HCT116 (cell line): ENCODE results near the gene FGFBP2. TPM values are rescaled to one million over a fixed set of nuclear protein-coding genes. Genes with fewer than 3 reads are reported as not detected.

Experiments
- ATAC-seq: fragments of 200-7000 bp; cut with Tn5 transposase; 2 replicates; pipeline ENCODE4 v1.9.1; 2020; ENCODE audit warnings: mild to moderate bottlenecking, moderate library complexity
- BruUV-seq: library from RNA; stranded (reverse); fragments of 400-500 nt; replicated peaks from 2 replicates; lab custom pipeline; 2021; lab: Mats Ljungman, UMichigan
- CTCF ChIA-PET: fragments of 300-600 bp; sonication (Branson Sonifier 250); formaldehyde crosslinking; loops from one replicate; lab custom pipeline; 2021; ENCODE audit warnings: antibody characterized with exemption; lab: Charles Lee
- POLR2A ChIA-PET: fragments of 300-600, 350-600 bp; sonication (Branson Sonifier 250); formaldehyde crosslinking; loops from one replicate; lab custom pipeline; 2021; ENCODE audit warnings: antibody characterized with exemption; lab: Charles Lee
- RAD21 ChIA-PET, 2 experiments: fragments of 300-600 bp; sonication (Branson Sonifier 250); formaldehyde crosslinking; loops; one replicate each; lab custom pipeline; 2023; ENCODE audit warnings: low total read pairs in 2 of 2; ENCODE audit not compliant: uncharacterized antibody in 2 of 2, unreplicated experiment in 2 of 2, low non-redundant PET in 1 of 2; lab: Charles Lee
- DNase-seq: peaks from one replicate; pipeline ENCODE4 v3.0.0-alpha.2; 2010; ENCODE audit warnings: low read depth, low spot score
- H2AFZ ChIP-seq: fragments of 200-600 bp; shearing (Covaris generic), sonication (generic); 2 replicates; pipeline ENCODE4 v1.6.1; 2017; ENCODE audit warnings: low read depth, mixed run types, mixed read lengths, antibody characterized with exemption, low read length; ENCODE audit not compliant: poor library complexity, severe bottlenecking
- H3K27ac ChIP-seq: 2 replicates; pipeline ENCODE4 v1.5.1; 2012; ENCODE audit warnings: low read depth, low read length
- H3K27me3 ChIP-seq: fragments of 200-600 bp; sonication (generic); 2 replicates; pipeline ENCODE4 v1.6.1; 2016; ENCODE audit warnings: mixed run types, low read length, mixed read lengths; ENCODE audit not compliant: insufficient read depth
- H3K36me3 ChIP-seq, 2 experiments: fragments of 200-500 bp in 1 of 2; fragments of 200-600 bp in 1 of 2; sonication (Bioruptor generic) in 1 of 2; sonication (generic) in 1 of 2; 2 replicates each; pipeline versions ENCODE4 v1.5.1 to v1.6.1; 2014 to 2016; ENCODE audit warnings: low read length in 2 of 2, inconsistent platforms in 1 of 2, mixed read lengths in 1 of 2, mixed run types in 1 of 2; ENCODE audit not compliant: insufficient read depth in 2 of 2, control insufficient read depth in 1 of 2
- H3K4me1 ChIP-seq, 2 experiments: fragments of 200-600 bp in 1 of 2; sonication (generic) in 1 of 2; 2 replicates each; pipeline versions ENCODE4 v1.5.1 to v1.6.1; 2012 to 2017; ENCODE audit warnings: low read length in 2 of 2, inconsistent platforms in 1 of 2, mild to moderate bottlenecking in 1 of 2, mixed read lengths in 1 of 2, mixed run types in 1 of 2, moderate library complexity in 1 of 2; ENCODE audit not compliant: insufficient read depth in 2 of 2, control insufficient read depth in 1 of 2
- H3K4me2 ChIP-seq: fragments of 200-600 bp; sonication (generic); 2 replicates; pipeline ENCODE4 v1.6.1; 2017; ENCODE audit warnings: mixed run types, low read length, mixed read lengths
- H3K4me3 ChIP-seq, 2 experiments: fragments of 200-600 bp in 1 of 2; sonication (generic) in 1 of 2; replicated peaks in 1 of 2; 2 replicates each; pipeline ENCODE4 v1.5.1; 2011 to 2016; ENCODE audit warnings: low read length in 2 of 2, control low read depth in 1 of 2, low read depth in 1 of 2, mild to moderate bottlenecking in 1 of 2, mixed read lengths in 1 of 2, mixed run types in 1 of 2
- H3K79me2 ChIP-seq: fragments of 200-600 bp; sonication (generic); 2 replicates; pipeline ENCODE4 v1.6.1; 2017; ENCODE audit warnings: mild to moderate bottlenecking, mixed run types, low read length, moderate library complexity, mixed read lengths; ENCODE audit not compliant: insufficient read depth
- H3K9ac ChIP-seq: fragments of 200-600 bp; sonication (generic); 2 replicates; pipeline ENCODE4 v1.6.1; 2016; ENCODE audit warnings: low read length, mixed read lengths
- H3K9me2 ChIP-seq: fragments of 200-600 bp; sonication (generic), shearing (Covaris generic); 2 replicates; pipeline ENCODE4 v1.6.1; 2017; ENCODE audit warnings: mixed run types, mild to moderate bottlenecking, moderate library complexity; ENCODE audit not compliant: insufficient read depth
- H3K9me3 ChIP-seq, 2 experiments: fragments of 200-500 bp in 1 of 2; fragments of 200-600 bp in 1 of 2; sonication (Bioruptor generic) in 1 of 2; sonication (generic) in 1 of 2; 2 replicates each; pipeline ENCODE4 v1.6.1; 2014 to 2017; ENCODE audit warnings: low read length in 2 of 2, mixed read lengths in 2 of 2, inconsistent platforms in 1 of 2, low read depth in 1 of 2, mild to moderate bottlenecking in 1 of 2, mixed run types in 1 of 2, moderate library complexity in 1 of 2; ENCODE audit not compliant: control insufficient read depth in 1 of 2, insufficient read depth in 1 of 2
- H4K20me1 ChIP-seq: fragments of 200-600 bp; sonication (generic), shearing (Covaris generic); 2 replicates; pipeline ENCODE4 v1.6.1; 2017; ENCODE audit warnings: mixed run types, mild to moderate bottlenecking, moderate library complexity; ENCODE audit not compliant: insufficient read depth
- CBX3 ChIP-seq: IDR thresholded peaks from 2 replicates; pipeline ENCODE4 v1.6.1; 2012; ENCODE audit warnings: low read depth
- ELF1 ChIP-seq: IDR thresholded peaks from 2 replicates; pipeline ENCODE4 v1.6.1; 2012; ENCODE audit warnings: low read depth, borderline replicate concordance
- EZH2 ChIP-seq: fragments of 200-600 bp; sonication (generic); IDR thresholded peaks from 2 replicates; pipeline ENCODE4 v1.6.1; 2017; ENCODE audit warnings: antibody characterized with exemption, mixed run types
- EZH2phosphoT487 ChIP-seq: fragments of 200-600 bp; IDR thresholded peaks from 2 replicates; pipeline ENCODE4 v1.6.1; 2018; ENCODE audit warnings: antibody characterized with exemption, borderline replicate concordance
- FOSL1 ChIP-seq: IDR thresholded peaks from 2 replicates; pipeline ENCODE4 v1.6.1; 2012; ENCODE audit warnings: low read depth
- JUND ChIP-seq: IDR thresholded peaks from 2 replicates; pipeline ENCODE4 v1.6.1; 2012
- MAX ChIP-seq: IDR thresholded peaks from 2 replicates; pipeline ENCODE4 v1.6.1; 2012
- POLR2AphosphoS5 ChIP-seq: IDR thresholded peaks from 2 replicates; pipeline ENCODE4 v1.6.1; 2011; ENCODE audit warnings: mild to moderate bottlenecking, low read depth, low read length, moderate library complexity
- RAD21 ChIP-seq: IDR thresholded peaks from 2 replicates; pipeline ENCODE4 v1.6.1; 2012; ENCODE audit warnings: low read depth, mild to moderate bottlenecking
- SIN3A ChIP-seq: IDR thresholded peaks from 2 replicates; pipeline ENCODE4 v1.6.1; 2012; ENCODE audit warnings: low read depth
- SP1 ChIP-seq: IDR thresholded peaks from 2 replicates; pipeline ENCODE4 v1.6.1; 2012; ENCODE audit warnings: low read depth
- SRF ChIP-seq: IDR thresholded peaks from 2 replicates; pipeline ENCODE4 v1.6.1; 2012; ENCODE audit warnings: low read depth
- TCF7L2 ChIP-seq: IDR thresholded peaks from 2 replicates; pipeline ENCODE4 v1.7.0; 2011; ENCODE audit warnings: borderline replicate concordance, inconsistent platforms; ENCODE audit not compliant: insufficient read depth, insufficient read length; ENCODE audit errors: extremely low read depth
- ZNF274 ChIP-seq: fragments of 200-500 bp; sonication (Bioruptor generic); IDR thresholded peaks from 2 replicates; pipeline ENCODE4 v1.6.1; 2014; ENCODE audit warnings: mild to moderate bottlenecking, low read depth, low read length, inconsistent platforms
- intact Hi-C: fragments of 100-400 bp; cut with micrococcal nuclease; formaldehyde crosslinking; loops from 2 replicates; pipeline ENCODE4 v1.10.0; 2022
- total RNA-seq: library from RNA; stranded (reverse); gene quantifications from one replicate; pipeline ENCODE4 v1.2.1, GENCODE V29; 2021; ENCODE audit not compliant: unreplicated experiment
- TF ChIP-seq, protein P1 (sequence below): IDR thresholded peaks from 2 replicates; pipeline ENCODE4 v1.6.1; 2012; ENCODE audit warnings: low read depth

FGFBP2 gene
- total RNA-seq, 1 experiment from 2014 or later = not detected

DNA sequence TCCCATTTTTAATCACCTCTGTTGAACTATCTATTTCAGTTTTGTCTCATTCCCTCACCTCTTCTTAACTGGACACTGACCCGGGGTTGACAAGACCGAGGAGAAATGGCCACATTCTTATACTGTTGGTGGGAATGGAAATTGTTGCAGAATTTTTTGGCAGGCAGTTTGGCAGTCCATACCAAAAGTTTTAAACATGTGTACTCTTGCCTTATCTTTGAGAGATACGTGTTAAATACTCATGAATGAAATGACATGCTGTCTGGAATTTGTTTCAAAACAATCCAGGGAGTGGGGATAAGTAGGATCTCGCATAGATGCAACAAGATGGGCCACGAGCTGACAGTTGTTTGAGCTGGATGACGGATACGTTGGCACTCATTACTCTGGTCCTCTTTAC is 36.5 kb downstream of the FGFBP2 start:
- Histone ChIP-seq H4K20me1 (no peaks in the 10 kb centered on the region), H3K27me3 (no peaks in the 10 kb centered on the region), H3K4me1 (peaks cover 3 to 13% of the 10 kb centered on the region in 2 experiments), H3K9me3 (no peaks in the 10 kb centered on the region), H3K36me3 (no peaks in the 10 kb centered on the region), H2AFZ (no peak overlapping the region), H3K27ac (no peak overlapping the region), H3K4me2 (no peak overlapping the region), H3K4me3 (no peak overlapping the region), H3K9ac (no peak overlapping the region)
- BruUV-seq = no TSS peak
- ChIA-PET CTCF (interaction anchor here (1.5 kb wide), 1 partner anchor 44 kb away, joined by 6 read pairs; no protein-coding TSS in a partner anchor), POLR2A (no interaction called here), RAD21 (no interaction called here)
- intact Hi-C loops = no loop called here
- DNase-seq (no peak), ATAC-seq (no peak)
- TF ChIP-seq EZH2phosphoT487 (no peak), SP1 (no peak), FOSL1 (no peak), ELF1 (no peak), CBX3 (no peak), JUND (no peak), RAD21 (no peak), ZNF274 (no peak), POLR2AphosphoS5 (no peak), EZH2 (no peak), TCF7L2 (no peak), SRF (no peak), MAX (no peak), SIN3A (no peak)
- TF ChIP-seq, protein P1, sequence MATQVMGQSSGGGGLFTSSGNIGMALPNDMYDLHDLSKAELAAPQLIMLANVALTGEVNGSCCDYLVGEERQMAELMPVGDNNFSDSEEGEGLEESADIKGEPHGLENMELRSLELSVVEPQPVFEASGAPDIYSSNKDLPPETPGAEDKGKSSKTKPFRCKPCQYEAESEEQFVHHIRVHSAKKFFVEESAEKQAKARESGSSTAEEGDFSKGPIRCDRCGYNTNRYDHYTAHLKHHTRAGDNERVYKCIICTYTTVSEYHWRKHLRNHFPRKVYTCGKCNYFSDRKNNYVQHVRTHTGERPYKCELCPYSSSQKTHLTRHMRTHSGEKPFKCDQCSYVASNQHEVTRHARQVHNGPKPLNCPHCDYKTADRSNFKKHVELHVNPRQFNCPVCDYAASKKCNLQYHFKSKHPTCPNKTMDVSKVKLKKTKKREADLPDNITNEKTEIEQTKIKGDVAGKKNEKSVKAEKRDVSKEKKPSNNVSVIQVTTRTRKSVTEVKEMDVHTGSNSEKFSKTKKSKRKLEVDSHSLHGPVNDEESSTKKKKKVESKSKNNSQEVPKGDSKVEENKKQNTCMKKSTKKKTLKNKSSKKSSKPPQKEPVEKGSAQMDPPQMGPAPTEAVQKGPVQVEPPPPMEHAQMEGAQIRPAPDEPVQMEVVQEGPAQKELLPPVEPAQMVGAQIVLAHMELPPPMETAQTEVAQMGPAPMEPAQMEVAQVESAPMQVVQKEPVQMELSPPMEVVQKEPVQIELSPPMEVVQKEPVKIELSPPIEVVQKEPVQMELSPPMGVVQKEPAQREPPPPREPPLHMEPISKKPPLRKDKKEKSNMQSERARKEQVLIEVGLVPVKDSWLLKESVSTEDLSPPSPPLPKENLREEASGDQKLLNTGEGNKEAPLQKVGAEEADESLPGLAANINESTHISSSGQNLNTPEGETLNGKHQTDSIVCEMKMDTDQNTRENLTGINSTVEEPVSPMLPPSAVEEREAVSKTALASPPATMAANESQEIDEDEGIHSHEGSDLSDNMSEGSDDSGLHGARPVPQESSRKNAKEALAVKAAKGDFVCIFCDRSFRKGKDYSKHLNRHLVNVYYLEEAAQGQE = no peak
- TF ChIP-seq, all 23 proteins: peak for 0
- no peaks in the 10 kb centered on the region for H3K79me2 ChIP-seq
- H3K9me2 ChIP-seq = no peaks in the 10 kb centered on the region
